ENCODE measurements around the gene BAIAP2. TPM values are rescaled to one million over a fixed set of nuclear protein-coding genes. Genes with fewer than 3 reads are reported as not detected.

BAIAP2 gene
- total and polyA plus RNA-seq, 12 donors, result 9.5 to 25.8 (median 15.6) TPM

- H3K27ac ChIP-seq, result no peak overlapping the region
- peak overlapping the region in 3 of 10 donors; percentile 29 to 49 (median 47) for H3K4me3 ChIP-seq
- intact Hi-C loops (cut with DNase I), result loop anchor here in 1 of 10 donors (5.0 kb wide), 1 partner anchor 996 kb away; no protein-coding TSS in a partner anchor
- H3K4me1 ChIP-seq, result peaks cover 0 to 21% (median 11%) of the 10 kb centered on the region in 9 donors
- ATAC-seq (no peak), DNase-seq (no peak)
- no peak for TF ChIP-seq CTCF (IDR thresholded peaks at IDR 0.05)
- peaks cover 0 to 36% (median 14%) of the 10 kb centered on the region in 7 donors for H3K27me3 ChIP-seq
- no peaks in the 10 kb centered on the region for H3K9me3 ChIP-seq
- 64 to 66% methylated on average over 24 of the region's 24 CpGs for WGBS, 2 donors
- H3K36me3 ChIP-seq, result peaks cover 0 to 10% (median 0%) of the 10 kb centered on the region in 9 donors
Observed at GRCh38 chr17:81118308-81119221, 83.6 kb downstream of the BAIAP2 start.

GRCh38 chr17:81119223-81120148 lies 84.5 kb downstream of the BAIAP2 start:
- Histone ChIP-seq H3K4me3 (peak overlapping the region in 8 of 10 donors; percentile 9 to 49 (median 30)), H3K36me3 (peaks cover 0 to 11% (median 0%) of the 10 kb centered on the region in 9 donors), H3K9me3 (no peaks in the 10 kb centered on the region), H3K27me3 (peaks cover 0 to 36% (median 14%) of the 10 kb centered on the region in 7 donors), H3K4me1 (peaks cover 0 to 21% (median 11%) of the 10 kb centered on the region in 9 donors), H3K27ac (no peak overlapping the region)
- ATAC-seq (peak; percentile 14 to 65 (median 42)), DNase-seq (peak; percentile 61 to 71)
- peak in 4 of 9 donors; percentile 17 to 24 (median 18) for TF ChIP-seq CTCF (IDR thresholded peaks at IDR 0.05)
- intact Hi-C loops (cut with DNase I), result loop anchor here in 1 of 10 donors (5.0 kb wide), 1 partner anchor 997 kb away; no protein-coding TSS in a partner anchor
- 16 to 26% methylated on average over 87 to 89 of the region's 89 CpGs for WGBS, 2 donors

GRCh38 chr17:81120149-81120484 lies 85.2 kb downstream of the BAIAP2 start:
- peaks cover 0 to 12% (median 0%) of the 10 kb centered on the region in 9 donors for H3K36me3 ChIP-seq
- intact Hi-C loops (cut with DNase I), result no loop called here
- no peak overlapping the region for H3K27ac ChIP-seq
- no peak for ATAC-seq
- peak overlapping the region in 3 of 10 donors; percentile 47 to 49 (median 47) for H3K4me3 ChIP-seq
- TF ChIP-seq CTCF (IDR thresholded peaks at IDR 0.05), result no peak
- peaks cover 0 to 36% (median 14%) of the 10 kb centered on the region in 7 donors for H3K27me3 ChIP-seq
- WGBS, 2 donors, result 76 to 79% methylated on average over 30 to 33 of the region's 33 CpGs
- H3K9me3 ChIP-seq, result no peaks in the 10 kb centered on the region
- H3K4me1 ChIP-seq, result peaks cover 0 to 21% (median 11%) of the 10 kb centered on the region in 9 donors
- DNase-seq, result no peak

All from heart right ventricle (tissue), 16 donors.